ENCODE data around the gene PNN. TPM values are rescaled to one million over a fixed set of nuclear protein-coding genes. Genes with fewer than 3 reads are reported as not detected.
"Not testable (repeated sequence)": the region's sequence is repeated elsewhere in the genome, so short reads cannot be mapped to it uniquely, and the experiment has no call there.

Gene PNN
- polyA plus RNA-seq, 1 donor from 2014 or later: 89.4 TPM

- not testable (repeated sequence) for H4K20me1 ChIP-seq (ENCODE audit: insufficient read depth); H3K9me2 ChIP-seq (ENCODE audit: insufficient read depth, low read length); H3K9me3 ChIP-seq (ENCODE audit: low read length); H3K4me2 ChIP-seq (ENCODE audit: low read length); H3K4me3 ChIP-seq (ENCODE audit: low read length); H2AFZ ChIP-seq (ENCODE audit: low read depth, low read length); H3K27ac ChIP-seq (ENCODE audit: low read length); H3K36me3 ChIP-seq (ENCODE audit: insufficient read depth, low read length); H3K27me3 ChIP-seq (ENCODE audit: insufficient read depth, low read depth, low read length); H3F3A ChIP-seq (ENCODE audit: insufficient read depth, low read length, poor library complexity, severe bottlenecking); H3K9ac ChIP-seq (ENCODE audit: low read length); H3K79me2 ChIP-seq (replicated peaks; ENCODE audit: insufficient read depth, low read length)
Observed at GRCh38 chr14:39231751-39232553, 56.9 kb downstream of the PNN start.

Other genes starting within 250 kb of the PNN start
- gene SEC23A, start 72.0 kb upstream of the PNN start, polyA plus RNA-seq: 107 and 129 TPM in 2 replicates
- 88.1 and 88.2 TPM in 2 replicates for gene GEMIN2, start 60.9 kb upstream of the PNN start, polyA plus RNA-seq
- gene TRAPPC6B, start 4.9 kb upstream of the PNN start, polyA plus RNA-seq: 99.2 and 112 TPM in 2 replicates
- 12.3 and 17.7 TPM in 2 replicates for gene MIA2, start 58.7 kb downstream of the PNN start, polyA plus RNA-seq

Measured in neural cell (in vitro differentiated cells).